ENCODE measurements around the gene SCRN2.

Gene SCRN2

GRCh38 chr17:47867813-47868533, 26.9 kb upstream of the SCRN2 start:
- no peak for ATAC-seq
- TF ChIP-seq ZFP30 (CRISPR knock-in tag; IDR thresholded peaks at IDR 0.05) (no peak), PPARA (CRISPR knock-in tag; IDR thresholded peaks at IDR 0.05; ENCODE audit: borderline replicate concordance) (no peak), ARNTL (CRISPR knock-in tag; IDR thresholded peaks at IDR 0.05; ENCODE audit: borderline replicate concordance, low read depth) (no peak), CREB5 (CRISPR knock-in tag; IDR thresholded peaks at IDR 0.05; ENCODE audit: low read depth) (no peak), ESRRG (CRISPR knock-in tag; IDR thresholded peaks at IDR 0.05) (no peak), RARB (CRISPR knock-in tag; IDR thresholded peaks at IDR 0.05) (no peak), CSDC2 (CRISPR knock-in tag; IDR thresholded peaks at IDR 0.05) (no peak), GLIS3 (CRISPR knock-in tag; IDR thresholded peaks at IDR 0.05) (no peak), ZNF8 (CRISPR knock-in tag; IDR thresholded peaks at IDR 0.05) (no peak), TOX (CRISPR knock-in tag; IDR thresholded peaks at IDR 0.05; ENCODE audit: borderline replicate concordance) (no peak), ZNF565 (CRISPR knock-in tag; conservative IDR thresholded peaks at IDR 0.05; ENCODE audit: low read depth) (no peak), BACH2 (CRISPR knock-in tag; IDR thresholded peaks at IDR 0.05; ENCODE audit: borderline replicate concordance) (no peak), PATZ1 (CRISPR knock-in tag; IDR thresholded peaks at IDR 0.05; ENCODE audit: borderline replicate concordance) (no peak), SNAI2 (CRISPR knock-in tag; IDR thresholded peaks at IDR 0.05) (no peak), ZNF70 (CRISPR knock-in tag; IDR thresholded peaks at IDR 0.05) (no peak), ISL1 (CRISPR knock-in tag; IDR thresholded peaks at IDR 0.05) (no peak)
- TF ChIP-seq, protein P1, sequence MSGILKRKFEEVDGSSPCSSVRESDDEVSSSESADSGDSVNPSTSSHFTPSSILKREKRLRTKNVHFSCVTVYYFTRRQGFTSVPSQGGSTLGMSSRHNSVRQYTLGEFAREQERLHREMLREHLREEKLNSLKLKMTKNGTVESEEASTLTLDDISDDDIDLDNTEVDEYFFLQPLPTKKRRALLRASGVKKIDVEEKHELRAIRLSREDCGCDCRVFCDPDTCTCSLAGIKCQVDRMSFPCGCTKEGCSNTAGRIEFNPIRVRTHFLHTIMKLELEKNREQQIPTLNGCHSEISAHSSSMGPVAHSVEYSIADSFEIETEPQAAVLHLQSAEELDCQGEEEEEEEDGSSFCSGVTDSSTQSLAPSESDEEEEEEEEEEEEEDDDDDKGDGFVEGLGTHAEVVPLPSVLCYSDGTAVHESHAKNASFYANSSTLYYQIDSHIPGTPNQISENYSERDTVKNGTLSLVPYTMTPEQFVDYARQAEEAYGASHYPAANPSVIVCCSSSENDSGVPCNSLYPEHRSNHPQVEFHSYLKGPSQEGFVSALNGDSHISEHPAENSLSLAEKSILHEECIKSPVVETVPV (CRISPR knock-in tag; IDR thresholded peaks at IDR 0.05) = no peak
- TF ChIP-seq, protein P2, sequence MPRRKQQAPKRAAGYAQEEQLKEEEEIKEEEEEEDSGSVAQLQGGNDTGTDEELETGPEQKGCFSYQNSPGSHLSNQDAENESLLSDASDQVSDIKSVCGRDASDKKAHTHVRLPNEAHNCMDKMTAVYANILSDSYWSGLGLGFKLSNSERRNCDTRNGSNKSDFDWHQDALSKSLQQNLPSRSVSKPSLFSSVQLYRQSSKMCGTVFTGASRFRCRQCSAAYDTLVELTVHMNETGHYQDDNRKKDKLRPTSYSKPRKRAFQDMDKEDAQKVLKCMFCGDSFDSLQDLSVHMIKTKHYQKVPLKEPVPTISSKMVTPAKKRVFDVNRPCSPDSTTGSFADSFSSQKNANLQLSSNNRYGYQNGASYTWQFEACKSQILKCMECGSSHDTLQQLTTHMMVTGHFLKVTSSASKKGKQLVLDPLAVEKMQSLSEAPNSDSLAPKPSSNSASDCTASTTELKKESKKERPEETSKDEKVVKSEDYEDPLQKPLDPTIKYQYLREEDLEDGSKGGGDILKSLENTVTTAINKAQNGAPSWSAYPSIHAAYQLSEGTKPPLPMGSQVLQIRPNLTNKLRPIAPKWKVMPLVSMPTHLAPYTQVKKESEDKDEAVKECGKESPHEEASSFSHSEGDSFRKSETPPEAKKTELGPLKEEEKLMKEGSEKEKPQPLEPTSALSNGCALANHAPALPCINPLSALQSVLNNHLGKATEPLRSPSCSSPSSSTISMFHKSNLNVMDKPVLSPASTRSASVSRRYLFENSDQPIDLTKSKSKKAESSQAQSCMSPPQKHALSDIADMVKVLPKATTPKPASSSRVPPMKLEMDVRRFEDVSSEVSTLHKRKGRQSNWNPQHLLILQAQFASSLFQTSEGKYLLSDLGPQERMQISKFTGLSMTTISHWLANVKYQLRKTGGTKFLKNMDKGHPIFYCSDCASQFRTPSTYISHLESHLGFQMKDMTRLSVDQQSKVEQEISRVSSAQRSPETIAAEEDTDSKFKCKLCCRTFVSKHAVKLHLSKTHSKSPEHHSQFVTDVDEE (CRISPR knock-in tag; IDR thresholded peaks at IDR 0.05) = no peak

- no peak for TF ChIP-seq TOX (CRISPR knock-in tag; IDR thresholded peaks at IDR 0.05; ENCODE audit: borderline replicate concordance)
- TF ChIP-seq PATZ1 (CRISPR knock-in tag; IDR thresholded peaks at IDR 0.05; ENCODE audit: borderline replicate concordance) = no peak
- no peak for TF ChIP-seq CSDC2 (CRISPR knock-in tag; IDR thresholded peaks at IDR 0.05)
- no peak for TF ChIP-seq ZC3H10 (CRISPR knock-in tag; IDR thresholded peaks at IDR 0.05)
- TF ChIP-seq ZFP3 (CRISPR knock-in tag; IDR thresholded peaks at IDR 0.05) = no peak
- no peak for TF ChIP-seq ARNTL (CRISPR knock-in tag; IDR thresholded peaks at IDR 0.05; ENCODE audit: borderline replicate concordance, low read depth)
- TF ChIP-seq ZFP30 (CRISPR knock-in tag; IDR thresholded peaks at IDR 0.05) = no peak
- TF ChIP-seq, protein P1 (CRISPR knock-in tag; IDR thresholded peaks at IDR 0.05) = no peak
- TF ChIP-seq GLIS3 (CRISPR knock-in tag; IDR thresholded peaks at IDR 0.05) = no peak
- TF ChIP-seq ZNF70 (CRISPR knock-in tag; IDR thresholded peaks at IDR 0.05) = no peak
- TF ChIP-seq PPARA (CRISPR knock-in tag; IDR thresholded peaks at IDR 0.05; ENCODE audit: borderline replicate concordance) = no peak
- no peak for TF ChIP-seq BACH2 (CRISPR knock-in tag; IDR thresholded peaks at IDR 0.05; ENCODE audit: borderline replicate concordance)
- no peak for TF ChIP-seq TCF4 (CRISPR knock-in tag; IDR thresholded peaks at IDR 0.05; ENCODE audit: borderline replicate concordance)
- TF ChIP-seq, protein P2 (CRISPR knock-in tag; IDR thresholded peaks at IDR 0.05) = no peak
- no peak for TF ChIP-seq ZNF8 (CRISPR knock-in tag; IDR thresholded peaks at IDR 0.05)
- TF ChIP-seq SNAI2 (CRISPR knock-in tag; IDR thresholded peaks at IDR 0.05) = no peak
- no peak for TF ChIP-seq ESRRG (CRISPR knock-in tag; IDR thresholded peaks at IDR 0.05)
- TF ChIP-seq RARB (CRISPR knock-in tag; IDR thresholded peaks at IDR 0.05) = no peak
- ATAC-seq = no peak
These were observed 25.9 kb upstream of the SCRN2 start for GRCh38 chr17:47866941-47867340.

All from SK-N-SH treated with all-trans-retinoic acid at 6 μM for 48 hours (cell line).